Measurements from ENCODE around the gene CFAP119. TPM values are rescaled to one million over a fixed set of nuclear protein-coding genes. Genes with fewer than 3 reads are reported as not detected.

Gene CFAP119
- total RNA-seq, 1 donor, result 2.9 TPM

DNA sequence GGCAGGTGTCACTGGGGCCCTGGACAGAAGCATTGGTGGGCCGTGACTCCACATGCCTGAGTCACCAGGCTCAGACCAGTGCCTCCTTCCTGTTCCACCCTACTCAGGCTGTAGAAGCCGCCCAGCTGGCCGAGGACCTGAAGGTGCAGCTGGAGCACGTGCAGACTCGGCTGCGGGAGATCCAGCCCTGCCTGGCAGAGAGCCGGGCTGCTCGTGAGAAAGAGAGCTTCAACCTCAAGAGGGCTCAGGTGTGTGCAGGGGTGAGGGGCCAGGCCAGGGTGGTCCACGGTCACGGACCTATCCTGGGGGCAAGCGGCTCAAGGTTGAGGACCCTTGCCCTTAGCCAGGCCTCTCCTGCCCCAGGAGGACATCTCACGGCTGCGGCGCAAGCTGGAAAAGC, 9.9 kb upstream of the CFAP119 start:
- DNase-seq (ENCODE audit: insufficient read length, low spot score, missing footprints), result peak; percentile 43
- Histone ChIP-seq H3K36me3 (ENCODE audit: insufficient read depth, low read length) (peaks cover 70% of the 10 kb centered on the region), H3K4me1 (ENCODE audit: insufficient read depth, low read length) (peaks cover 10% of the 10 kb centered on the region), H4K20me1 (ENCODE audit: insufficient read depth, low read length) (peaks cover 7% of the 10 kb centered on the region), H3K4me2 (ENCODE audit: insufficient read depth, low read length) (no peak overlapping the region), H3K4me3 (ENCODE audit: insufficient read depth, low read length) (no peak overlapping the region), H3K27me3 (ENCODE audit: insufficient read depth, low read length) (no peaks in the 10 kb centered on the region), H3K79me2 (ENCODE audit: insufficient read depth, low read length) (no peaks in the 10 kb centered on the region), H3K27ac (ENCODE audit: low read depth, low read length) (no peak overlapping the region), H3K9me3 (ENCODE audit: low read depth, low read length) (no peaks in the 10 kb centered on the region), H2AFZ (ENCODE audit: low read length) (no peak overlapping the region)
- TF ChIP-seq, protein P1, sequence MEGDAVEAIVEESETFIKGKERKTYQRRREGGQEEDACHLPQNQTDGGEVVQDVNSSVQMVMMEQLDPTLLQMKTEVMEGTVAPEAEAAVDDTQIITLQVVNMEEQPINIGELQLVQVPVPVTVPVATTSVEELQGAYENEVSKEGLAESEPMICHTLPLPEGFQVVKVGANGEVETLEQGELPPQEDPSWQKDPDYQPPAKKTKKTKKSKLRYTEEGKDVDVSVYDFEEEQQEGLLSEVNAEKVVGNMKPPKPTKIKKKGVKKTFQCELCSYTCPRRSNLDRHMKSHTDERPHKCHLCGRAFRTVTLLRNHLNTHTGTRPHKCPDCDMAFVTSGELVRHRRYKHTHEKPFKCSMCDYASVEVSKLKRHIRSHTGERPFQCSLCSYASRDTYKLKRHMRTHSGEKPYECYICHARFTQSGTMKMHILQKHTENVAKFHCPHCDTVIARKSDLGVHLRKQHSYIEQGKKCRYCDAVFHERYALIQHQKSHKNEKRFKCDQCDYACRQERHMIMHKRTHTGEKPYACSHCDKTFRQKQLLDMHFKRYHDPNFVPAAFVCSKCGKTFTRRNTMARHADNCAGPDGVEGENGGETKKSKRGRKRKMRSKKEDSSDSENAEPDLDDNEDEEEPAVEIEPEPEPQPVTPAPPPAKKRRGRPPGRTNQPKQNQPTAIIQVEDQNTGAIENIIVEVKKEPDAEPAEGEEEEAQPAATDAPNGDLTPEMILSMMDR (IDR thresholded peaks at IDR 0.05; ENCODE audit: extremely low read depth, low read depth, low read length), result no peak

GRCh38 chr16:30769379-30770089, 7.7 kb upstream of the CFAP119 start:
- Histone ChIP-seq H3K79me2 (ENCODE audit: insufficient read depth, low read length) (peaks cover 11% of the 10 kb centered on the region), H3K4me2 (ENCODE audit: insufficient read depth, low read length) (no peak overlapping the region), H3K9me3 (ENCODE audit: low read depth, low read length) (no peaks in the 10 kb centered on the region), H4K20me1 (ENCODE audit: insufficient read depth, low read length) (peaks cover 7% of the 10 kb centered on the region), H3K36me3 (ENCODE audit: insufficient read depth, low read length) (peaks cover 91% of the 10 kb centered on the region), H3K27me3 (ENCODE audit: insufficient read depth, low read length) (no peaks in the 10 kb centered on the region), H3K4me3 (ENCODE audit: insufficient read depth, low read length) (no peak overlapping the region), H3K27ac (ENCODE audit: low read depth, low read length) (no peak overlapping the region), H3K4me1 (ENCODE audit: insufficient read depth, low read length) (peaks cover under 1% of the 10 kb centered on the region), H2AFZ (ENCODE audit: low read length) (no peak overlapping the region)
- TF ChIP-seq, protein P1 (IDR thresholded peaks at IDR 0.05; ENCODE audit: extremely low read depth, low read depth, low read length), result no peak
- DNase-seq (ENCODE audit: insufficient read length, low spot score, missing footprints), result peak; percentile 38

DNA sequence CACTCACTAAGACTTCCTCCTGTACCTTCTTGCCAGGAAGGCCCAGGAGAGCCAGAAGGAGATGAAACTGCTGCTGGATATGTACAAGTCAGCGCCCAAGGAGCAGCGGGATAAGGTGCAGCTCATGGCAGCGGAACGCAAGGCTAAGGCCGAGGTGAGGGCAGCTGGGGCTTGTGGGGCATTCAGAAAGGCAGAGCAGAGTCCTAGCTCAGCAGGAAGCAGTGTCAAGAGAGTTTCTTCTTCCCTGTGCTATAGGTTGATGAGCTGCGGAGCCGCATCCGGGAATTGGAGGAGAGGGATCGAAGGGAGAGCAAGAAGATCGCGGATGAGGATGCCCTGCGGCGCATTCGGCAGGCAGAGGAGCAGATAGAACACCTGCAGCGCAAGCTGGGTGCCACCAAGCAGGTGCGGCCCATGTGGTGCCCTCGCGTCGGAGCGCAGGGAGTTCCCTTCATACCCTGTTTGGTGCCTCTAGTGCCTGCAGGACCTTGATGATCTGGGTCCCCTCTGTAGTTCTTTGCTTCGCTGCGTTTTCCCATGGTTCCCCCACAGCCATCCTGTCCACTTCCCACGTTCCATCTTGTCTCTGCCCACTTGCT, 6.8 kb upstream of the CFAP119 start:
- DNase-seq (ENCODE audit: insufficient read length, low spot score, missing footprints), result peak; percentile 67
- Histone ChIP-seq H3K4me3 (ENCODE audit: insufficient read depth, low read length) (no peak overlapping the region), H4K20me1 (ENCODE audit: insufficient read depth, low read length) (peaks cover 16% of the 10 kb centered on the region), H3K27me3 (ENCODE audit: insufficient read depth, low read length) (no peaks in the 10 kb centered on the region), H2AFZ (ENCODE audit: low read length) (no peak overlapping the region), H3K79me2 (ENCODE audit: insufficient read depth, low read length) (peaks cover 20% of the 10 kb centered on the region), H3K4me2 (ENCODE audit: insufficient read depth, low read length) (no peak overlapping the region), H3K36me3 (ENCODE audit: insufficient read depth, low read length) (peaks cover 92% of the 10 kb centered on the region), H3K4me1 (ENCODE audit: insufficient read depth, low read length) (peaks cover 3% of the 10 kb centered on the region), H3K9me3 (ENCODE audit: low read depth, low read length) (no peaks in the 10 kb centered on the region), H3K27ac (ENCODE audit: low read depth, low read length) (no peak overlapping the region)
- TF ChIP-seq, protein P1 (IDR thresholded peaks at IDR 0.05; ENCODE audit: extremely low read depth, low read depth, low read length), result no peak

GRCh38 chr16:30767767-30768465, 6.1 kb upstream of the CFAP119 start:
- H3K4me2 ChIP-seq (ENCODE audit: insufficient read depth, low read length), result no peak overlapping the region
- TF ChIP-seq, protein P1 (IDR thresholded peaks at IDR 0.05; ENCODE audit: extremely low read depth, low read depth, low read length), result no peak
- H3K79me2 ChIP-seq (ENCODE audit: insufficient read depth, low read length), result peaks cover 28% of the 10 kb centered on the region
- H3K9me3 ChIP-seq (ENCODE audit: low read depth, low read length), result no peaks in the 10 kb centered on the region
- no peaks in the 10 kb centered on the region for H3K27me3 ChIP-seq (ENCODE audit: insufficient read depth, low read length)
- no peak overlapping the region for H3K27ac ChIP-seq (ENCODE audit: low read depth, low read length)
- H4K20me1 ChIP-seq (ENCODE audit: insufficient read depth, low read length), result peaks cover 23% of the 10 kb centered on the region
- peak; percentile 37 for DNase-seq (ENCODE audit: insufficient read length, low spot score, missing footprints)
- H3K4me3 ChIP-seq (ENCODE audit: insufficient read depth, low read length), result no peak overlapping the region
- no peak overlapping the region for H2AFZ ChIP-seq (ENCODE audit: low read length)
- peaks cover 93% of the 10 kb centered on the region for H3K36me3 ChIP-seq (ENCODE audit: insufficient read depth, low read length)
- H3K4me1 ChIP-seq (ENCODE audit: insufficient read depth, low read length), result peaks cover 11% of the 10 kb centered on the region
